Cardiac fibroblast (primary cell): ENCODE data around the gene NR1D2.
A peak's percentile ranks its signal among the peaks of the same experiment; 100 is the strongest.

Source experiments
- DNase-seq, 2 donors: peaks; one replicate each; pipeline versions ENCODE4 v3.0.0 to v3.0.0-alpha.2; 2010; ENCODE audit warnings: low read depth in 2 of 2
- H3K4me3 ChIP-seq, 2 donors: replicated peaks in 1 of 2; 1 replicate in 1 of 2; 2 replicates in 1 of 2; pipeline ENCODE4 v1.5.1; 2011; ENCODE audit warnings: low read depth in 2 of 2, low read length in 2 of 2, mild to moderate bottlenecking in 2 of 2, moderate library complexity in 1 of 2
- CTCF ChIP-seq: IDR thresholded peaks from one replicate; pipeline ENCODE4 v1.5.1; 2011; ENCODE audit warnings: low read depth, mild to moderate bottlenecking, low read length, inconsistent platforms

Gene NR1D2

DNA sequence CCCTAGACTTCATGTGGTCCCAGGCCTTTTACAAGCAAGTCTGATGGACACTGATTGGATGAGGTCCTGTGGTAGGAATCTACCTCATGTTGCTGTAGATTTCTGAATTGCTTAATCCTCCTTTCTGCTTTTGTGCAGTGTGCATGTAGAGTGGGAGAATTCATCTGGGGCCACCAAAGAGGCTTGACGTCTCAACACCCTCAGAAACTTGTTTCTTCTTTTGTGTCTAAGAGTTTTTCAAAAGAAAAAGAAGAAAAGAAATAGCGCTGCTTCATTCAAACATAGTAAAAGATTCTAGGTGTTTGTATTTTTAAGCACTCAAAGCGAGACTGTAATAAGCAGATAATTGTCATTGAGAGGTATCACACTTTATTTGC, 46.2 kb downstream of the NR1D2 start:
- no peak for DNase-seq
- no peak for TF ChIP-seq CTCF
- no peak overlapping the region for H3K4me3 ChIP-seq

DNA sequence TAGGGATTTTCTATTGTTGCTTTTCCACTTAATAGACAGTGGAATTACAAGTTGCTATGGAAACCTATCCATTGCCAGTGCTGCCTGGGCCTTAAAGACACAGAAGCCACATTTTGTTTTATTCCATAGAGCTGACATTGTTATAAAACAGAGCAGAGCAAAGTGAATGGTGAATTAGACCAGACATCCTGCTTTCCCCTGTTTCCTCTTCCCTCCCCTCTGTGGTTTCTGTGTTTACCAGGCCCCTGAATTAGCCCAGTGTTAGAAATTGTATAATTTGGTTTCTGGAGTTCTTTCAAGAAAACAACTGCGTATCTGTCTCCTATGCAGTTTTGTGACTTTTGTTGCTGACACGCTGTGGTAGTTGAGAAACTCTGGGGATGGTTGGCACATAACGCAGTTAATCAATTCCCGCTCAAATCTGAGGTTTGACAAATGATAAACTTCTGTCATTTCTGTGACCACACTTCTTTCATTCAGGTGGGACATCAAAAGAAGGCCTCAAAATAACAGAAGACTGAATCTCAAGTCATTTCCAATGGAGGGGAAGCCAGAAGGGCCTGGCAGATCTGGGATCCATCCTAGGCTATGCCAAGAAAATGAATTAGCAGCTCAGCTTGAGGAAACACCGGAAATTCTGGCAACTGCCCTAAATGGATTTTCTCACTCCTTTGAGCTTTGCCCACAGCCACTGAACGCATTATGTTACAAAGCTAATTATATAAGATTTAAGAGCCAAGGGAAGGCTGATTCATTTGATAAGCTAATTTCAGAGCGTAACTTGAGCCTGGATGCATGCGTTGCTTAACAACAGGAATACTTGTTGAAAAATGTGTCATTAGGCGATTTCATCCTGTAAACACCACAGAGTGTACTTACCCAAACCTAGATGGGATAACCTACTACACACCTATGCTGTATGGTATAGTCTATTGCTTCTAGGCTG, 46.9 kb downstream of the NR1D2 start:
- peak; percentile 18 to 70 for DNase-seq
- H3K4me3 ChIP-seq, result no peak overlapping the region
- TF ChIP-seq CTCF, result no peak

DNA sequence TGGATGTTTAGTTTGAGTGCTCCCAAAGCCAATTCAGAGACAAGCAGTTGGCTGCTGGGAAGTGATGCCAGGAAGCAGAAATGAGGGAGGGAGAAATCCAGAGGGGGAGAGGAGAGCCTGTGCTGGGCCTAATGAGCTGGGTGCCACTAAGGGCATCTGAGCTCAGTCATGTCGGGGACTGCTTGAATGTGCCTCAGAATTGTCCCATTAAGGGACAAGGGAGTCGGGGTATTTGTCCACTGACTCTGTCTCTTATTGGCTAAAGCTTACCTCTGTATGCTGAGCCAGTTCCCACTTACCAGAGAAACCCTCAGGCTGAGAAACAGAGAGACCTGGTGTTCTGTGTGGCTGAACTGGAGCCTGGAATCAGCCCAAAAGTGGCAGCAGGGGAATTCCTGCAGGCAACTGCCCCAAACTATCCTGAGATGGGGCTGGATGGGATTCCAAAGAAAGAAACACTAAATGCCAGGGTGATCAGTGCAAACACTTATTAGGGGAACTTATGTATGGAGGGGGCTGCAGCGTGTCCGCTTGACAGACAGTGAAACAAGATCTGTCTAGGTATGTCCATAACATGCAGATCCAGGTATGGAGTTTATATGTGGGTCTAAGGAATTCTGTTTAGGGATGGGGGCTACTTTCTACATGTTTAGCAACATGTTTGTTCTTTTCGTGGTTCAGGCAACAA, 48.6 kb downstream of the NR1D2 start:
- no peak overlapping the region for H3K4me3 ChIP-seq
- TF ChIP-seq CTCF, result no peak
- no peak for DNase-seq

DNA sequence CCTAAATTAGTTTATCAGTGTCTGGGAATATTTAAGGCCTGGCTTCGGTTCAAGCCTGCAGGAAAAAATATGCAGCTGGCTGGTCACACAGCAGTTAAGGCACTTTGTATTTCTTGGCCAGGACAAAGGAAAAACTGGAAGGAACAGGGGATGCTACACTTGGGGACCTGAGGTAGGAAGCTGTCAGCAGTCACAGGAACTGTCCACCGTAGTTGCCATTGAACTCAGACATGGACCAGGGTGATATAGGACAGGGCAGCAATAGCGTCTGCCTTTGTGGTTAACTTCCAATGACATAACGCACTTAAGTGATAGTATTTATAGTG, 49.1 kb downstream of the NR1D2 start:
- H3K4me3 ChIP-seq, result no peak overlapping the region
- DNase-seq, result peak in 1 of 2 donors; percentile 40
- TF ChIP-seq CTCF, result no peak

- no peak overlapping the region for H3K4me3 ChIP-seq
- DNase-seq, result no peak
- TF ChIP-seq CTCF, result no peak
Observed at GRCh38 chr3:23995219-23995618, 50.1 kb downstream of the NR1D2 start.

DNA sequence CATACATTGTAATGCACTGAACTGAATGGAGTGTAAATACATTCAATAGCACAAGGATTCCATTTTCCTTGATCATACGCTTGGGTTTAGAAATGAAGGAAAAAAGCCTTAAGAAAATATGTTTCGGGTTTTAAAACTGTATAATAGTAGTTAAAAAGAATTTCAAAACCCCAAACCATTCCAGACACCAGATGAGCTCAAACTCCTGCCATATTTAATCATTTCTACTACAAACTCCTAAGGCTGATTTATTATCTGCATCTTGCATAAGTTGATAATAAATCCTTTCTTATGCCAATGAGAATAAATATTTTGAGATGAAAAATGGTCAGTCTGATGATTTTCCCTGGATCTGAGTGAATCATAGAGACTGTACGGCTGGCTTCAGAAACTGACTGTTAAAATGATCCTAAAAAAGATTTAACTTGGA, 51.0 kb downstream of the NR1D2 start:
- DNase-seq, result no peak
- TF ChIP-seq CTCF, result no peak
- H3K4me3 ChIP-seq, result no peak overlapping the region
